Ishikawa (cell line): ENCODE measurements around the gene TARM1.

Experiments used
- FOXM1 ChIP-seq: IDR thresholded peaks from 2 replicates; pipeline ENCODE4 v1.6.1; 2012; ENCODE audit warnings: low read depth, borderline replicate concordance
- TF ChIP-seq, protein P1 (sequence below): IDR thresholded peaks from 2 replicates; pipeline ENCODE4 v1.6.1; 2012
- TF ChIP-seq, protein P2 (sequence below): IDR thresholded peaks from 2 replicates; pipeline ENCODE4 v1.6.1; 2012; ENCODE audit warnings: low read depth, mild to moderate bottlenecking

GRCh38 chr19:54105796-54106195 lies 24.6 kb upstream of the TARM1 start:
- TF ChIP-seq, protein P1, sequence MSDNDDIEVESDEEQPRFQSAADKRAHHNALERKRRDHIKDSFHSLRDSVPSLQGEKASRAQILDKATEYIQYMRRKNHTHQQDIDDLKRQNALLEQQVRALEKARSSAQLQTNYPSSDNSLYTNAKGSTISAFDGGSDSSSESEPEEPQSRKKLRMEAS, result no peak
- no peak for TF ChIP-seq FOXM1
- TF ChIP-seq, protein P2, sequence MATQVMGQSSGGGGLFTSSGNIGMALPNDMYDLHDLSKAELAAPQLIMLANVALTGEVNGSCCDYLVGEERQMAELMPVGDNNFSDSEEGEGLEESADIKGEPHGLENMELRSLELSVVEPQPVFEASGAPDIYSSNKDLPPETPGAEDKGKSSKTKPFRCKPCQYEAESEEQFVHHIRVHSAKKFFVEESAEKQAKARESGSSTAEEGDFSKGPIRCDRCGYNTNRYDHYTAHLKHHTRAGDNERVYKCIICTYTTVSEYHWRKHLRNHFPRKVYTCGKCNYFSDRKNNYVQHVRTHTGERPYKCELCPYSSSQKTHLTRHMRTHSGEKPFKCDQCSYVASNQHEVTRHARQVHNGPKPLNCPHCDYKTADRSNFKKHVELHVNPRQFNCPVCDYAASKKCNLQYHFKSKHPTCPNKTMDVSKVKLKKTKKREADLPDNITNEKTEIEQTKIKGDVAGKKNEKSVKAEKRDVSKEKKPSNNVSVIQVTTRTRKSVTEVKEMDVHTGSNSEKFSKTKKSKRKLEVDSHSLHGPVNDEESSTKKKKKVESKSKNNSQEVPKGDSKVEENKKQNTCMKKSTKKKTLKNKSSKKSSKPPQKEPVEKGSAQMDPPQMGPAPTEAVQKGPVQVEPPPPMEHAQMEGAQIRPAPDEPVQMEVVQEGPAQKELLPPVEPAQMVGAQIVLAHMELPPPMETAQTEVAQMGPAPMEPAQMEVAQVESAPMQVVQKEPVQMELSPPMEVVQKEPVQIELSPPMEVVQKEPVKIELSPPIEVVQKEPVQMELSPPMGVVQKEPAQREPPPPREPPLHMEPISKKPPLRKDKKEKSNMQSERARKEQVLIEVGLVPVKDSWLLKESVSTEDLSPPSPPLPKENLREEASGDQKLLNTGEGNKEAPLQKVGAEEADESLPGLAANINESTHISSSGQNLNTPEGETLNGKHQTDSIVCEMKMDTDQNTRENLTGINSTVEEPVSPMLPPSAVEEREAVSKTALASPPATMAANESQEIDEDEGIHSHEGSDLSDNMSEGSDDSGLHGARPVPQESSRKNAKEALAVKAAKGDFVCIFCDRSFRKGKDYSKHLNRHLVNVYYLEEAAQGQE, result no peak
